Fibroblast of mammary gland (primary cell): ENCODE data around the gene KLF7.
A peak's percentile ranks its signal among the peaks of the same experiment; 100 is the strongest.

Source experiments
- DNase-seq: peaks from one replicate; pipeline ENCODE4 v3.0.0-alpha.2; 2010; ENCODE audit warnings: low read depth
- H3K4me3 ChIP-seq: 2 replicates; pipeline ENCODE4 v1.5.1; 2011; ENCODE audit warnings: low read depth, mild to moderate bottlenecking, low read length, moderate library complexity; ENCODE audit not compliant: control insufficient read depth
- TF ChIP-seq, protein P1 (sequence below): conservative IDR thresholded peaks from 2 replicates; pipeline ENCODE4 v1.5.1; 2011; ENCODE audit warnings: low read depth, low read length, inconsistent platforms; ENCODE audit not compliant: control insufficient read depth, insufficient read depth

Gene KLF7

DNA sequence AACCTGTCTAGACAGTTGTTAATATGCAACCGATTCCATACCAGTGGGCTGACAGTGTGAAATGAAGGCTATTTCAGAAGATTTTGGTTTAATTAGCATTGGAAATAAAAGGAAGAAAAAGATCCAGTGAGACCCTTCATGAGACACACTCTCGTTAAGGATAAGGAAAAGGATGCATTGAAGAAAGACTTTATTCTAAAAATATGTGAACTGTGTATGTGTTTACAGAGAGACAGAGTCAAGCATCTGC, 2.1 kb downstream of the KLF7 start:
- no peak for DNase-seq
- TF ChIP-seq, protein P1, sequence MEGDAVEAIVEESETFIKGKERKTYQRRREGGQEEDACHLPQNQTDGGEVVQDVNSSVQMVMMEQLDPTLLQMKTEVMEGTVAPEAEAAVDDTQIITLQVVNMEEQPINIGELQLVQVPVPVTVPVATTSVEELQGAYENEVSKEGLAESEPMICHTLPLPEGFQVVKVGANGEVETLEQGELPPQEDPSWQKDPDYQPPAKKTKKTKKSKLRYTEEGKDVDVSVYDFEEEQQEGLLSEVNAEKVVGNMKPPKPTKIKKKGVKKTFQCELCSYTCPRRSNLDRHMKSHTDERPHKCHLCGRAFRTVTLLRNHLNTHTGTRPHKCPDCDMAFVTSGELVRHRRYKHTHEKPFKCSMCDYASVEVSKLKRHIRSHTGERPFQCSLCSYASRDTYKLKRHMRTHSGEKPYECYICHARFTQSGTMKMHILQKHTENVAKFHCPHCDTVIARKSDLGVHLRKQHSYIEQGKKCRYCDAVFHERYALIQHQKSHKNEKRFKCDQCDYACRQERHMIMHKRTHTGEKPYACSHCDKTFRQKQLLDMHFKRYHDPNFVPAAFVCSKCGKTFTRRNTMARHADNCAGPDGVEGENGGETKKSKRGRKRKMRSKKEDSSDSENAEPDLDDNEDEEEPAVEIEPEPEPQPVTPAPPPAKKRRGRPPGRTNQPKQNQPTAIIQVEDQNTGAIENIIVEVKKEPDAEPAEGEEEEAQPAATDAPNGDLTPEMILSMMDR = no peak
- H3K4me3 ChIP-seq = peak overlapping the region; percentile 91

DNA sequence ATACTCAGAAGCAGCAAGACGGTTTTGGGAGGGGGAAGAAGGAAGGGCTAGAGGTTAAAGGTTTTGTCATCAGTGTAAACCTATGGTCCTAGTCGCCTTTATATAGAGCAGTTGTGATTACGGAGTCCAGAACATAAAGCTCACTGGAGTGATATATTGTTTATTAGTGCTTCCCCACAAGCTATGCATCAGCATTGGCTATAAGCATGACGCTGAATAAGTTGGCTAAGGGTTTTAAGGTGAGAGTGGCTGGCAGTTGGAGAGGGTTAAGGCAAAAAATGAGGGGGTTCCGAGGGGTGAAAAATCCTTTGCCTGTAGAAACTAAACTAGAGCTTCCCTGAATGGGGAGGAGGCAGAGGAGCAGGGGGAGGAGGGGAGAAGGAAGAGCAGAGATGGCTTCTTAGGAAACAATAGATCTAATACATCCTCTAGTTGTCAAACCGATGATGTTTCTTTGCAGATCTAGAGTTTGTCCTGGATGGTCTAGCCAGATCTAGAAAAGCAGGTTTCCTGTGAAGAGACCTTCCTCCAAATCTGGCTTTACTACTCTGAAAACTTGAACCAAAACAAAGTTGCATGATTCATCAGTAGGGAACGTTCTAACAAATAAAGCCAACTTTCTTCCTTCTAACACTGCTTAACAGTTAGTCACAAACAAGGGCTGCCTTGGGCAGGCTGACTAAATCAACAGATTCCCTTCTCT, 2.5 kb downstream of the KLF7 start:
- TF ChIP-seq, protein P1 = no peak
- peak; percentile 95 for DNase-seq
- H3K4me3 ChIP-seq = peak overlapping the region; percentile 91

DNA sequence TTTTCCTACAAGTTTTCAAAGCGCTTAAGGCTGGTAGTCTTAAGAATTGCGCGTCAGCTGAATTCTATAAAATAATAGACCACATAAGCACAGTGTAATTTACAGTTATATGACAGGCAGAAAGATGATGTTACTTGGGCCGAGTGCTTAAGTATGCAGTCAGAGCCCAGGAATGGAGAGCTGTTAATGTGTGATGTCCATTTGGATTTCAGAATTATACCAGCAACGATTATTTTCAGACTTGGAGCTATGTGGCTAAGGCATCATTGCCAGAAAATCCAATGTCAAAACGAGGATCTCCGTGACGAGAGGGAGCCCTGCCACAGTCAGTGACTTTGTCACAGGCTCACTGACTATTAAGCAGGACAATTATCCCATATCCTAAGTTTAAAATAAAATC, 3.4 kb downstream of the KLF7 start:
- peak; percentile 57 for DNase-seq
- H3K4me3 ChIP-seq = peak overlapping the region; percentile 91
- TF ChIP-seq, protein P1 = no peak

DNA sequence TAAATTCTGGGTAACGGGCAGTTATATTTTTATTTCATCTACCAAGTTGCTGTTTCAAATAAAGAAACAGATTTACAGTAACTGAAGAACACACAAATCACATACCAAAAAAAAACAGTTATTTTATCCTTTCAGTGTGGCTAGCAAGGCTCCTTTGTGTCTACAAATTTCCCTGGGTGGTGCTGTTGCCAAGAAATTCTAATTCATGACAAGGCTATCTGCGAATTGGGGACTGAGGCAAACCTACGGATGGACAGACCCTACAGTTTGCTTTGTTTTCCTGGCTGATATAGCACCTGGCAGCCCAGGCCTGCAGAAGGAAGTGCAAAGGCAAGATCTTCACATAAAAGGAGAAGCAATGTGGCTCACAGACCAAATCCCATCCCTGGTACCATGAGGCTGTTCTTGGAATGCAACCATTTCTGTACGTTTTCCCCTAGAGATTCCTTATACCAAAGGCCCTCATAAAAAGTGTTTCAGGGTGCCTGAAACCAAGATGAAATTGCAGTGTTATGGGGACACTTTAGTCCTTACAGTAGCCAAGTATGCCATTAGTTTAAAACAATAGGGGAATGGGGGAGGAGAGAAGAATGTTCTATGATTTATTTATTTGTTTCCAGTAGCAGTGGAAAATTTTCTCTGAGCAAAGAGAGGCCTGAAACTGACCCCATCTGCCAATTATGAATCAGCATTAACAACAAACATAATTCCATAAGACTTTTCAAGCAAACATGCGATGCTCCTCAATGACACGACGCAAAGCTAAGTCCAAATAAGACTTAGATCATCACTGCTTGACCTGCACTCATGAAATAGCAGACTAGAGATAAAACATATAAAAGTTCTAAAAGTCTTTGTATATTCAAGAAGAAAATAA, 4.3 kb downstream of the KLF7 start:
- H3K4me3 ChIP-seq = peak overlapping the region; percentile 91
- DNase-seq = peak; percentile 87

DNA sequence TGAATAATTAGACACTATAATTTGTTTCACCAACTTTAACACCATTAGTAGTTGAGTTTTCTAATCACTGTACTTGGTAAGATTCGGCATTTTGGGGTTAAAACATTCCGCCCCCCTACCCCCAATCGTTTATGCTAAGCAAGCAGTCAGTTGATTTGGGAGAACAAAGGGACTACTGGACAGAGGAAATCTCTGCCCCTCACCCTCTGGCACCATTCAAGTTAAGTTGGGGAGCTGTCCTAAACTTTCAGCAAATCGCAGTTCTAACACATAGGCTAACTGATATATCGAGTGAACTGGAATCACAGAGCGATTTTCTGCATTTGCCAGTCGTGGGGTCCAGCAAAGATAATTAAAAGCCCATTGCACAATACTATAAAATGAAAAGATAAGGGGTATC, 5.6 kb downstream of the KLF7 start:
- DNase-seq = no peak
- no peak overlapping the region for H3K4me3 ChIP-seq
- TF ChIP-seq, protein P1 = no peak

More for the DNA sequence above, 4.3 kb downstream of the KLF7 start:
- TF ChIP-seq, protein P1 = no peak

DNA sequence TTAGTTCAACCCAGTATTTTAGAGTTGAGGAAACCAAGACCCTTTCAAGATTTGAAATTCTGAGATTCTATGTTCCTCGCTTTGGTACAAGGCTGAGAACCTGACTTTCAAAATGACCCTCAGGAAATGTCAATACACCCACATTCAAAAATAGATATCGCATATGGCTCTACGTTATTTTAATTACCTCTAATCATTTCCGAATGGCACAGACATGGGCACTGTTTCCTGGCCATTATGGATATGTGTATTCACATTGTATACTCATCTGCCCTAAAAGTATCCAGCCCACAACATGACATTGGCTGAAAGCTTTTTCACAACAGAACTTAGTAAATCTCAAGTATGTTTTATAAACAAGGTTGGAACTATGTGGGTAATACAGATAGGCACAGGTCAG, 6.7 kb downstream of the KLF7 start:
- DNase-seq = no peak
- H3K4me3 ChIP-seq = no peak overlapping the region
- TF ChIP-seq, protein P1 = no peak
